GM19467 (cell line): Measurements from ENCODE around the gene ZYG11B.
A peak's percentile ranks its signal among the peaks of the same experiment; 100 is the strongest.
"Not testable (repeated sequence)": the region's sequence is repeated elsewhere in the genome, so short reads cannot be mapped to it uniquely, and the experiment has no call there.

Source experiments
- ATAC-seq: cut with Tn5 transposase; IDR thresholded peaks from one replicate; pipeline ENCODE4 v1.9.1; 2021; ENCODE audit warnings: mild to moderate bottlenecking, moderate library complexity; ENCODE audit not compliant: unreplicated experiment

Gene ZYG11B

DNA sequence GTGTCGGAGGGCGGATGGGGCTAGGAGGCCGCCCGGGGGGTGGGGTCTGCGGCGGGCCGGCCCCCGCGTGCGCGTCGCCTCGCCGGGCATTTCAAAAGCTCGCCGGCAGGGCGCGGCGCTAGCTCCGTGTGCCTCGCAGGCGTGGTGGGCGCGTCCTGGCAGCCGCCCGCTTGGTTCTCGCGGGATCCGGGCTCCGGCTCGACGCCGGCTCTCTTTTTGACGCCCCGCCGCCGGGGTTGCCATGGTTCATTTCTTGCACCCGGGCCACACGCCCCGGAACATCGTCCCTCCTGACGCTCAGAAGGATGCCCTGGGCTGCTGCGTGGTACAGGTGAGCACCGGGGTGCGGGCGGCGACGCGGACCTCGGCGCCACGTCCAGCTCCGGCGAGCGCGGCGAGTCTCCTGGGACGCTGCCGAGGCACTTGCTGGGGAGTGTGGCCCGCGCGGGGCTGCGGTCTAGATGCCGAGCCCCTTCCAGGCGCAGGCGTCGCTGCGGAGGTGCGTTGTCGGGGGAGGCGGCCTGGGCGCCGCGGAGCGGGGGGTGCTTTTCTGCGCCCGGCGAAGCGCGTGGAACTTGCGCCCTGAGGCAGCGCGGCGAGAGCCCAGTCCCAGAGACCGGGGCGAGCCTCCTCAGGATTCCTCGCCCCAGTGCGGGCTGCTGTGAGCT is 116.5 kb downstream of the ZYG11B start, which contains the start of gene ZYG11A:
Gene ZYG11A, plus strand, starts transcription at position 118 of the 668 bp plus-strand sequence. Its CDS starts 124 bp downstream, at position 242.
- ATAC-seq: peak; percentile 85

DNA sequence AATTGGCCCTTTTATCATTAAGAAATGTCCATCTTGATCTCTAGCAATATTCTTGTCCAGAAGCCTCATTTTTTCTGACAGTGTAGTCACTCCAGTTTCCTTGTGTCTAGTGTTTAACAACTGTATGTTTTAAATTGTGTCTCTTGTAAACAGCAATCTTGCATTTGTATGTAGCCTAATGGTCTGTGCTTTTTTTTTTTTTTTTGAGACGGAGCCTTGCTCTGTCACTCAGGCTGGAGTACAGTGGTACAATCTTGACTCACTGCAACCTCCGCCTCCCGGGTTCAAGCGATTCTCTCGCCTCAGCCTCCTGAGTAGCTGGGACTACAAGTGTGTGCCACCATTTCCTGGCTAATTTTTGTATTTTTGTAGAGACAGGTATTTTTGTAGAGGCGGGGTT is 118.9 kb downstream of the ZYG11B start:
- ATAC-seq: not testable (repeated sequence)

DNA sequence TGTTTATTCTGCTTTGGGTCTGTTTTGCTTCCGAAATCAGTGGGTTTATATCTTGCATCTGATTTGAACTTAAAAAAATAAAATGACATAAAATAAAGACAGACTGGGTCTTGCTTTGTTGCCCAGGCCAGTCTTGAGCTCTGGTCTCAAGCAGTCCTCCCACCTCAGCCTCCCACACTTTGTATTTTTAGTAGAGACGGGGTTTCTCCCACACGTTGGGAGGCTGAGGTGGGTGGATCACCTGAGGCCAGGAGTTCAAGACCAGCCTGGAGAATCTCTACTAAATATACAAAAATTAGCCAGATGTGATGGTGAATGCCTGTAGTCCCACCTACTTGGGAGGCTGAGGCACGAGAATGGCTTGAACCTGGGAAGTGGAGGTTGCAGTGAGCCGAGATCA is 122.2 kb downstream of the ZYG11B start:
- no peak for ATAC-seq

DNA sequence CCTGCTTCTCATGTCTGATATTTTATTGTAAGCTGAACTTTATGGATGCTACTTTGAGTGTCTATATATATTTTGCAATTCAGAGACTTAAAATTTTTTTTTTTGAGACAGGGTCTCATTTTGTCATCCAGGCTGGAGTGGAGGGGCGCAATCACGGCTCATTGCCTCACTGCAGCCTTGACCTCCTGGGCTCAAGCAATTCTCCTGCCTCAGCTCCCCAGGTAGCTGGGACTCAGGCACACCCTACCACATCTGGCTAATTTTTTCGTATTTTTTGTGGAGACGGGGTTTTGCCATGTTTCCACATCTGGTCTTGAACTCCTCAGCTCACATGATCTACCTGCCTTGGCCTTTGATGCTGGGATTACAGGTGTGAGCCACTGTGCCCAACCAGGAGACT is 124.7 kb downstream of the ZYG11B start:
- ATAC-seq: no peak

DNA sequence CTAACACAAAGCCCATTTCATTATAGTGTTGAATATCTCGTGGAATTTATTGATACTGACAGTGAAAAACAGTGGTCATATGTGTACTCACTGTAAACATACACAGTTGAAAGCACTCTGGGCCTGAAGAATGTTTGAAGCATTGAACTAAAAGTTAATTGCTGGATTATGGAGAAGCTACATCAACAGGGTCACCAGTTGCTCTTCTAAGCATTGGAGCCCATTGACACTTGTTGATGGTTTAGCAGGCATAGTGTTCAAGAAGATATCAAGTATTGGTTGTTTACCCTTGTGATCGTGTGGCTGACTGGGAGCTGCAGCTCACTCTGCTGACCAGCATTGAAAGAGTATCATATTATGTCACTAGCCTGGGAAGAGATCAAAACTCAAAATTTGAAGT is 126.6 kb downstream of the ZYG11B start:
- ATAC-seq: no peak

DNA sequence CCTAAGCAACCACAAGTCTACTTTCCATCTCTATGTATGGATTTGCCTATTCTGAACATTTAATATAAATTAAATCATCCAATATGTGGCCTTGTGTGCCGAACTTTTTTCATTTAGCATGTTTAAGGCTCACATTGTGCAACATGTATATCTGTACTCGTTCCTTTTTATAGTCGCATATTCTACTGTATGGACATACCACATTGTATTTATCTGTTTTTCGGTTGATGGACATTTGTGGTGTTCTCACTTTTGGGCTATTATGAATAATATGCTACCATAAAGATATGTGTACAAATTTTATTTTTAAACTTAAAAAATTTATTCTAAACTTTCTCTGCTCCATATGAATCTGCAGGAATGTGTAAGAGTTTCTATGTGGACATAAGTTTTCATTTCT is 129.3 kb downstream of the ZYG11B start:
- ATAC-seq: no peak

DNA sequence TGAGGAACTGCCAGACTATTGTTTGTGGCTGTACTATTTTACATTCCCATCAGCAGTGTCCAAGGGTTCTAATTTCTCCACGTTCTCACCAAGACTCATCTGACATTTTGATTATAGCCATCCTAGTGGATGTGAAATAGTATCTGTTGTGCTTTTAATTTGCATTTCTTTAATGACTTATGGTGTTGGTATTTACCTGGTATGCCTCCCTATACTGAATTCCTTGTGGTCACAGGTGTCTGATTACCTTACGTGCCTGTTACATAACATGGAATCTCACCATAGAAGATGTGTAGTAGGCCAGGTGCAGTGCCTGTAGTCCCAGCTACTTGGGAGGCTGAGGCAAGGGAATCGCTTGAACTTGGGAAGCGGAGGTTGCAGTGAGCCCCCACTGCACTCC is 129.8 kb downstream of the ZYG11B start:
- no peak for ATAC-seq

DNA sequence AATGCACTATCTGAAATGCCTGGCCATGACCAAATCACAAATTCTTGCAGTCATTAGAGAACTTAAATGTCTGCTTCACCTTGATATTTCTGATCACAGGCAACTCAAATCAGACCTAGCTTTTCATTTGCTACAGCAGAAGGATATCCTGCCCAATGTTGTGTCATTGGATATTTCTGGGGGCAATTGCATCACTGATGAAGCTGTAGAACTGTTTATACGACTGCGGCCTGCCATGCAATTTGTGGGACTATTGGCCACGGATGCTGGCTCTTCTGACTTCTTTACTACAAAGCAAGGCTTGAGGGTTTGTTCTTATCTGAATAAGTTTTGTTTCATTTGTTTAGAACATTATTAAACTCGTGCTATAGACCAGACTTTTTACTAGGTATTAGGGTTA is 131.2 kb downstream of the ZYG11B start:
- no peak for ATAC-seq

DNA sequence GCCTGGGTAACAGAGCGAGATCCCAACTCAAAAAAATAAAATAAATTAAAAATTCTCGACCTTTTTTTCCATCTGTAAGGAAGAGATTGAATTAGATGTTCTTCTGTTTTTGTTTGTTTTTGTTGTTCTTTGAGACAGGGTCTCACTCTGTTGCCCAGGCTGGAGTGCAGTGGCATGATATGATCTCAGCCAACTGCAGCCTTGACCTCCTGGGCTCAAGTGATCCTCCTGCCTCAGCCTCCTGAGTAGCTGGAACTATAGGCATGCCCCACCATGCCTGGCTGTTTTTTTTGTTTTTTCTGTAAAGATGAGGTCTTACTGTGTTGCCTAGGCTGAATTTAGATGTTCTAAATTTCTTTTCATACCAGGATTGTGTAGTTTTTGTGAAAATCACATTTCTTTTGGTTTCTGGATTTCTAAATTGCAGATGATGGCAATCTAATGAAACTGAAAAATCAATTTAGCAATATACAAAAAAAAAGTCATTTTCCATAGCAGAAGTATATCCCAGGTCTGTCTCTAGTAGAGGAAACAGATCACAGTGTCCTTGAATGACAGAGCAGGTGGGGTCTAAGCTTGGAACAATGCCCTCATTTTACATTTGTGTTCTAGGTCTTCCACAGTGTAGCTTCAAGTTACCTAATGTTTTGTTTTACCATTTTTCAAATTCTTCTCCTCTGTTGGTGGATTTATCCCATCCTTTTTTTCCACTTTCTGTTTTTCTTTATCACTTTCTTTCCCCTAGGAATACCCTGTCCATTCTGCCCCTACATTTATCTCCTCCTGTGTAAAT is 136.6 kb downstream of the ZYG11B start:
- ATAC-seq: no peak

DNA sequence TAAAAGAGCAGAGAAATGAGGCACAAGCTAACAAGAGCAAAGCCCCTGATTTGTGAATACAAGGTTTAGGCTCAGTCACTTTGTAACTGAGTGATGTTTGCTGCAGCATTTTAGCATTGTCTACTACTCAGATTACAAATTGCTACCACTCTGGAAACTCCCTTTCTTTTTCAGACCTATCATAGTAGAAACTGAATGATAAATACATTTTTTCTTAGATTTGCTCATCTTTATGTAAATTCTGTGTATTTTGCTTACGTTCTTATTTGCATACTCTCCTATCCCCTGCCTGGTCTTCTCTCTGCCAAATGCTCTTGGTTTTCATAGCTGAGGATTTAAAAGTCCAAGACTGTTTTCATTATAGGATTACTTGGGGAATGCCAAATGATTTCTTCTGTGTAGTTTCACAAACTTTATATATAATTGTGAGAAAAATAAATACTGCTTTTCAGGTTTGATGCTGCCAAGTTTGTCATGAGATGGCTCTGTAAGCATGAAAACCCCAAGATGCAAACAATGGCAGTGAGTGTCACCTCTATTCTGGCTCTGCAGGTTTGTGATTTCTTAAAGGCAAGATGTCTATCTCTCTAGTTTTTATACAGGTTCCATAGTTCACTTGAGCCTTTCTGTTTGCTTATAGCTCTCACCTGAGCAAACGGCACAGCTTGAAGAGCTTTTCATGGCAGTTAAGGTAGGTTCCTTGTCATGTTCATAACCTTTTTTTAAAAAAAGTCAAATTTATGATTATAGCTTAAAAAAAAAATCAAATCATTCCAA is 141.0 kb downstream of the ZYG11B start:
- ATAC-seq: peak; percentile 71

DNA sequence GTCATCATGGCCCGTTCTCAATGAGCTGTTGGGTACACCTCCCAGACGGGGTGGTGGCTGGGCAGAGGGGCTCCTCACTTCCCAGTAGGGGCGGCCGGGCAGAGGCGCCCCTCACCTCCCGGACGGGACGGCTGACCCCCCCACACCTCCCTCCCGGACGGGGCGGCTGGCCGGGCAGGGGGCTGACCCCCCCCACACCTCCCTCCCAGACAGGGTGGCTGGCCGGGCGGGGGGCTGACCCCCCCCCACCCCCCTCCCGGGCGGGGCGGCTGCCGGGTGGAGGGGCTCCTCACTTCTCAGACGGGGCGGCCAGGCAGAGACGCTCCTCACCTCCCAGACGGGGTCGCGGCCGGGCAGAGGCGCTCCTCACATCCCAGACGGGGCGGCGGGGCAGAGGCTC is 143.5 kb downstream of the ZYG11B start:
- not testable (repeated sequence) for ATAC-seq

DNA sequence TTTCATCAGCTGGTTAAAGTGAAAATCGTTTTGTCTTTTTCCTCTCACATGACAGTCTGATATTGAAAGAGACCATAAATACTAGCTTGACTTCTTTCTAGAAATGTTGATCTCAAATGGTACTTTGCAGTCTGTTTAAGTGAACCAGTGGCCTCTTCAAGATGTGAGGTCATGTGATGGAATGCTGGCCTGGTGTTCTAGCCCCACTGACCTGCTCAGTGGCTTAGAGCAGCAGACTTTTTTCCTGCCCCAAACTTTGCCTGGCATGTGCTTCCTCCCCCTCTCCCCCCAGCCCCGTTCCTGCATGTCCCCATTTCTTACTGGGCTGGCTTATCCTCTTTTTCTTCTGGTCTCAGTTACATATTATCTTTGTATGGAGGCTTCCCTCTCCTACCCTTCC is 150.6 kb downstream of the ZYG11B start:
- no peak for ATAC-seq
